Osteocyte (in vitro differentiated cells): ENCODE data around the gene GDF10. TPM values are rescaled to one million over a fixed set of nuclear protein-coding genes. Genes with fewer than 3 reads are reported as not detected.
A peak's percentile ranks its signal among the peaks of the same experiment; 100 is the strongest.

Source experiments
- DNase-seq: peaks from one replicate; pipeline ENCODE4 v3.0.0; 2021; ENCODE audit warnings: mixed read lengths; ENCODE audit not compliant: unreplicated experiment; ENCODE audit errors: extremely low spot score
- H3K27ac Mint-ChIP-seq: one replicate; pipeline ENCODE4 v1.8.0; 2021; ENCODE audit warnings: mild to moderate bottlenecking, mixed read lengths; ENCODE audit not compliant: unreplicated experiment
- H3K27me3 Mint-ChIP-seq: one replicate; pipeline ENCODE4 v1.8.0; 2021; ENCODE audit warnings: mixed read lengths; ENCODE audit not compliant: unreplicated experiment
- H3K36me3 Mint-ChIP-seq: one replicate; pipeline ENCODE4 v1.8.0; 2021; ENCODE audit warnings: mixed read lengths; ENCODE audit not compliant: unreplicated experiment
- H3K4me1 Mint-ChIP-seq: one replicate; pipeline ENCODE4 v1.8.0; 2021; ENCODE audit warnings: mixed read lengths; ENCODE audit not compliant: unreplicated experiment
- H3K4me3 Mint-ChIP-seq: one replicate; pipeline ENCODE4 v1.8.0; 2021; ENCODE audit warnings: mild to moderate bottlenecking, moderate library complexity, mixed read lengths; ENCODE audit not compliant: unreplicated experiment
- H3K9me3 Mint-ChIP-seq: one replicate; pipeline ENCODE4 v1.8.0; 2021; ENCODE audit warnings: mixed read lengths; ENCODE audit not compliant: unreplicated experiment
- CTCF ChIP-seq: fragments of 200-600 bp; sonication (generic); IDR thresholded peaks from 2 replicates; pipeline ENCODE4 v1.5.0; 2021; ENCODE audit warnings: antibody characterized with exemption, mild to moderate bottlenecking, moderate library complexity
- total RNA-seq: library from RNA; stranded (reverse); gene quantifications from 2 replicates; pipeline ENCODE4 v1.2.1, GENCODE V29; 2021

GDF10 gene
- total RNA-seq, 1 donor from 2014 or later: not detected

- no peak for TF ChIP-seq CTCF
- Mint-ChIP-seq H3K4me1 (no peaks in the 10 kb centered on the region), H3K36me3 (no peaks in the 10 kb centered on the region), H3K9me3 (no peaks in the 10 kb centered on the region), H3K27me3 (peaks cover 27% of the 10 kb centered on the region), H3K4me3 (no peak overlapping the region), H3K27ac (no peak overlapping the region)
- no peak for DNase-seq
These were observed 41.1 kb upstream of the GDF10 start for GRCh38 chr10:47258921-47259320.

GRCh38 chr10:47259466-47259865 lies 40.5 kb upstream of the GDF10 start:
- H3K36me3 Mint-ChIP-seq: no peaks in the 10 kb centered on the region
- H3K27me3 Mint-ChIP-seq: peaks cover 27% of the 10 kb centered on the region
- peak; percentile 51 for DNase-seq
- no peaks in the 10 kb centered on the region for H3K4me1 Mint-ChIP-seq
- H3K4me3 Mint-ChIP-seq: no peak overlapping the region
- no peak for TF ChIP-seq CTCF
- H3K9me3 Mint-ChIP-seq: no peaks in the 10 kb centered on the region
- no peak overlapping the region for H3K27ac Mint-ChIP-seq

GRCh38 chr10:47260505-47261111 lies 39.4 kb upstream of the GDF10 start:
- H3K9me3 Mint-ChIP-seq: no peaks in the 10 kb centered on the region
- H3K4me3 Mint-ChIP-seq: no peak overlapping the region
- H3K4me1 Mint-ChIP-seq: no peaks in the 10 kb centered on the region
- DNase-seq: peak; percentile 66
- H3K27me3 Mint-ChIP-seq: peaks cover 28% of the 10 kb centered on the region
- no peaks in the 10 kb centered on the region for H3K36me3 Mint-ChIP-seq
- TF ChIP-seq CTCF: no peak
- H3K27ac Mint-ChIP-seq: no peak overlapping the region

- Mint-ChIP-seq H3K9me3 (no peaks in the 10 kb centered on the region), H3K27ac (no peak overlapping the region), H3K36me3 (no peaks in the 10 kb centered on the region), H3K27me3 (peaks cover 30% of the 10 kb centered on the region), H3K4me1 (no peaks in the 10 kb centered on the region), H3K4me3 (no peak overlapping the region)
- peak; percentile 30 for DNase-seq
- TF ChIP-seq CTCF: no peak
These were observed 38.9 kb upstream of the GDF10 start for GRCh38 chr10:47261121-47261520.

GRCh38 chr10:47261556-47261955 lies 38.4 kb upstream of the GDF10 start:
- Mint-ChIP-seq H3K27ac (no peak overlapping the region), H3K4me3 (no peak overlapping the region), H3K36me3 (no peaks in the 10 kb centered on the region), H3K27me3 (peaks cover 30% of the 10 kb centered on the region), H3K4me1 (no peaks in the 10 kb centered on the region), H3K9me3 (no peaks in the 10 kb centered on the region)
- peak; percentile 51 for DNase-seq
- TF ChIP-seq CTCF: no peak
